Neural cell (in vitro differentiated cells): ENCODE results near the gene SLC6A5. TPM values are rescaled to one million over a fixed set of nuclear protein-coding genes. Genes with fewer than 3 reads are reported as not detected.

ENCODE experiments used
- H2AFZ ChIP-seq: fragments of 200-600, 300-800 bp; sonication (generic), shearing (Covaris generic); 2 replicates; pipeline ENCODE4 v1.6.0; 2014; ENCODE audit warnings: low read depth, mild to moderate bottlenecking, antibody characterized with exemption, low read length, moderate library complexity
- H3F3A ChIP-seq: fragments of 200-600 bp; shearing (Covaris generic); 2 replicates; pipeline ENCODE4 v1.6.1; 2016; ENCODE audit warnings: mild to moderate bottlenecking, moderate library complexity, mixed read lengths, antibody characterized with exemption, low read length; ENCODE audit not compliant: insufficient read depth, poor library complexity, severe bottlenecking
- H3K27ac ChIP-seq: fragments of 200-600, 300-800 bp; sonication (generic), shearing (Covaris generic); 2 replicates; pipeline ENCODE4 v1.5.1; 2014; ENCODE audit warnings: mild to moderate bottlenecking, low read length, moderate library complexity
- H3K27me3 ChIP-seq: fragments of 300-800, 200-600 bp; sonication (generic), shearing (Covaris generic); 2 replicates; pipeline ENCODE4 v1.6.0; 2014; ENCODE audit warnings: mild to moderate bottlenecking, low read depth, low read length, moderate library complexity; ENCODE audit not compliant: insufficient read depth
- H3K36me3 ChIP-seq: fragments of 300-800, 200-600 bp; sonication (generic), shearing (Covaris generic); 2 replicates; pipeline ENCODE4 v1.5.1; 2014; ENCODE audit warnings: mild to moderate bottlenecking, antibody characterized with exemption, low read length, moderate library complexity; ENCODE audit not compliant: insufficient read depth
- H3K4me2 ChIP-seq: fragments of 300-800, 200-600 bp; sonication (generic), shearing (Covaris generic); 2 replicates; pipeline ENCODE4 v1.6.0; 2014; ENCODE audit warnings: mild to moderate bottlenecking, low read length
- H3K4me3 ChIP-seq: fragments of 300-800, 200-600 bp; sonication (generic), shearing (Covaris generic); 2 replicates; pipeline ENCODE4 v1.5.1; 2014; ENCODE audit warnings: mild to moderate bottlenecking, low read length, moderate library complexity
- H3K79me2 ChIP-seq: fragments of 200-600 bp; shearing (Covaris generic); replicated peaks from 2 replicates; pipeline ENCODE4 v1.6.0; 2014; ENCODE audit warnings: mild to moderate bottlenecking, low read length, moderate library complexity; ENCODE audit not compliant: insufficient read depth
- H3K9ac ChIP-seq: fragments of 300-800, 200-600 bp; sonication (generic), shearing (Covaris generic); 2 replicates; pipeline ENCODE4 v1.6.1; 2016; ENCODE audit warnings: mild to moderate bottlenecking, low read length, mixed read lengths
- H3K9me2 ChIP-seq: fragments of 200-600 bp; shearing (Covaris generic); 2 replicates; pipeline ENCODE4 v1.6.1; 2016; ENCODE audit warnings: mild to moderate bottlenecking, low read length, mixed read lengths; ENCODE audit not compliant: insufficient read depth
- H3K9me3 ChIP-seq: fragments of 200-600, 300-800 bp; sonication (generic), shearing (Covaris generic); 2 replicates; pipeline ENCODE4 v1.6.1; 2016; ENCODE audit warnings: mild to moderate bottlenecking, mixed run types, low read length, moderate library complexity, mixed read lengths
- H4K20me1 ChIP-seq: fragments of 200-600 bp; shearing (Covaris generic); 2 replicates; pipeline ENCODE4 v1.6.1; 2016; ENCODE audit warnings: mild to moderate bottlenecking, mixed run types; ENCODE audit not compliant: insufficient read depth
- EP300 ChIP-seq: fragments of 450-650 bp; conservative IDR thresholded peaks from 2 replicates; pipeline ENCODE4 v1.6.1; 2014; ENCODE audit warnings: antibody characterized with exemption, mild to moderate bottlenecking, moderate library complexity; ENCODE audit not compliant: poor library complexity, severe bottlenecking
- EZH2 ChIP-seq: fragments of 200-600, 300-800 bp; shearing (Covaris generic), sonication (generic); IDR thresholded peaks from 2 replicates; pipeline ENCODE4 v1.6.1; 2014; ENCODE audit warnings: antibody characterized with exemption, low read length, borderline replicate concordance, mild to moderate bottlenecking; ENCODE audit not compliant: insufficient read depth, poor library complexity, severe bottlenecking
- MXI1 ChIP-seq: fragments of 450-650 bp; conservative IDR thresholded peaks from 2 replicates; pipeline ENCODE4 v1.6.1; 2014; ENCODE audit warnings: antibody characterized with exemption, mild to moderate bottlenecking; ENCODE audit not compliant: poor library complexity, severe bottlenecking
- POLR2AphosphoS5 ChIP-seq: IDR thresholded peaks from 2 replicates; pipeline ENCODE4 v1.6.1; 2012
- RAD21 ChIP-seq: fragments of 450-650 bp; conservative IDR thresholded peaks from 2 replicates; pipeline ENCODE4 v1.6.1; 2014; ENCODE audit warnings: antibody characterized with exemption, mild to moderate bottlenecking, moderate library complexity
- SMC3 ChIP-seq: fragments of 450-650 bp; conservative IDR thresholded peaks from 2 replicates; pipeline ENCODE4 v1.6.1; 2014; ENCODE audit warnings: antibody characterized with exemption, mild to moderate bottlenecking, moderate library complexity; ENCODE audit not compliant: poor library complexity
- TAF1 ChIP-seq: IDR thresholded peaks from 2 replicates; pipeline ENCODE4 v1.6.1; 2012; ENCODE audit warnings: low read depth
- polyA plus RNA-seq: library from polyadenylated mRNA; depleted of rRNA; stranded (reverse); fragments of >200 nt; gene quantifications from 2 replicates; pipeline ENCODE4 v1.2.3, GENCODE V29; 2014
- TF ChIP-seq, protein P1 (sequence below): fragments of 450-650 bp; IDR thresholded peaks from 2 replicates; pipeline ENCODE4 v1.5.1; 2014; ENCODE audit warnings: antibody characterized with exemption, mild to moderate bottlenecking, moderate library complexity; ENCODE audit not compliant: poor library complexity, severe bottlenecking
- TF ChIP-seq, protein P2 (sequence below): IDR thresholded peaks from 2 replicates; pipeline ENCODE4 v1.6.1; 2012; ENCODE audit warnings: borderline replicate concordance

The SLC6A5 gene
- polyA plus RNA-seq, 1 donor from 2014 or later = not detected

DNA sequence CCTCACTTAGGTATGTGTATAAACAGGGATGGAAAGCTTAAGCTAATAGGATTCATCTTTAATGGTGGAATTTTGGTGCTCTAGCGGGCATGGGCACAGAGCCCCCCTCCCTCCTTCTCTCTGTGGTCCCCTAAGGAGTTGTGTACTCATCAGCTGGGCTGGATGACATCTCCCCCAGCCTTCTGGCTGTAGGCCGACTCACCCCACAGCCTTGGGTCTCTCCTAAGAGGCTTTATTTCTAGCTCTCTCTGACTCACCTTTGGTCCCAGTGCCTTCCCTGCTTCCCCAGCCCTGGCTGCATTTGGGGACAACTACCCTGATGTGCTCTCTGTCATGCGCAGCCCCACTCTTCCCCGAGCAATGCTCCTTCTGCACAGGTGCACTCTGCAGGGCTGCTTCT, 26.9 kb downstream of the SLC6A5 start:
- H3K4me3 ChIP-seq = no peak overlapping the region
- H3K36me3 ChIP-seq = no peaks in the 10 kb centered on the region
- no peaks in the 10 kb centered on the region for H4K20me1 ChIP-seq
- H2AFZ ChIP-seq = no peak overlapping the region
- no peak overlapping the region for H3K4me2 ChIP-seq
- H3F3A ChIP-seq = no peaks in the 10 kb centered on the region
- TF ChIP-seq MXI1 (no peak), EZH2 (no peak), RAD21 (no peak), TAF1 (no peak), POLR2AphosphoS5 (no peak), SMC3 (no peak), EP300 (no peak)
- TF ChIP-seq, protein P1, sequence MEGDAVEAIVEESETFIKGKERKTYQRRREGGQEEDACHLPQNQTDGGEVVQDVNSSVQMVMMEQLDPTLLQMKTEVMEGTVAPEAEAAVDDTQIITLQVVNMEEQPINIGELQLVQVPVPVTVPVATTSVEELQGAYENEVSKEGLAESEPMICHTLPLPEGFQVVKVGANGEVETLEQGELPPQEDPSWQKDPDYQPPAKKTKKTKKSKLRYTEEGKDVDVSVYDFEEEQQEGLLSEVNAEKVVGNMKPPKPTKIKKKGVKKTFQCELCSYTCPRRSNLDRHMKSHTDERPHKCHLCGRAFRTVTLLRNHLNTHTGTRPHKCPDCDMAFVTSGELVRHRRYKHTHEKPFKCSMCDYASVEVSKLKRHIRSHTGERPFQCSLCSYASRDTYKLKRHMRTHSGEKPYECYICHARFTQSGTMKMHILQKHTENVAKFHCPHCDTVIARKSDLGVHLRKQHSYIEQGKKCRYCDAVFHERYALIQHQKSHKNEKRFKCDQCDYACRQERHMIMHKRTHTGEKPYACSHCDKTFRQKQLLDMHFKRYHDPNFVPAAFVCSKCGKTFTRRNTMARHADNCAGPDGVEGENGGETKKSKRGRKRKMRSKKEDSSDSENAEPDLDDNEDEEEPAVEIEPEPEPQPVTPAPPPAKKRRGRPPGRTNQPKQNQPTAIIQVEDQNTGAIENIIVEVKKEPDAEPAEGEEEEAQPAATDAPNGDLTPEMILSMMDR = no peak
- TF ChIP-seq, protein P2, sequence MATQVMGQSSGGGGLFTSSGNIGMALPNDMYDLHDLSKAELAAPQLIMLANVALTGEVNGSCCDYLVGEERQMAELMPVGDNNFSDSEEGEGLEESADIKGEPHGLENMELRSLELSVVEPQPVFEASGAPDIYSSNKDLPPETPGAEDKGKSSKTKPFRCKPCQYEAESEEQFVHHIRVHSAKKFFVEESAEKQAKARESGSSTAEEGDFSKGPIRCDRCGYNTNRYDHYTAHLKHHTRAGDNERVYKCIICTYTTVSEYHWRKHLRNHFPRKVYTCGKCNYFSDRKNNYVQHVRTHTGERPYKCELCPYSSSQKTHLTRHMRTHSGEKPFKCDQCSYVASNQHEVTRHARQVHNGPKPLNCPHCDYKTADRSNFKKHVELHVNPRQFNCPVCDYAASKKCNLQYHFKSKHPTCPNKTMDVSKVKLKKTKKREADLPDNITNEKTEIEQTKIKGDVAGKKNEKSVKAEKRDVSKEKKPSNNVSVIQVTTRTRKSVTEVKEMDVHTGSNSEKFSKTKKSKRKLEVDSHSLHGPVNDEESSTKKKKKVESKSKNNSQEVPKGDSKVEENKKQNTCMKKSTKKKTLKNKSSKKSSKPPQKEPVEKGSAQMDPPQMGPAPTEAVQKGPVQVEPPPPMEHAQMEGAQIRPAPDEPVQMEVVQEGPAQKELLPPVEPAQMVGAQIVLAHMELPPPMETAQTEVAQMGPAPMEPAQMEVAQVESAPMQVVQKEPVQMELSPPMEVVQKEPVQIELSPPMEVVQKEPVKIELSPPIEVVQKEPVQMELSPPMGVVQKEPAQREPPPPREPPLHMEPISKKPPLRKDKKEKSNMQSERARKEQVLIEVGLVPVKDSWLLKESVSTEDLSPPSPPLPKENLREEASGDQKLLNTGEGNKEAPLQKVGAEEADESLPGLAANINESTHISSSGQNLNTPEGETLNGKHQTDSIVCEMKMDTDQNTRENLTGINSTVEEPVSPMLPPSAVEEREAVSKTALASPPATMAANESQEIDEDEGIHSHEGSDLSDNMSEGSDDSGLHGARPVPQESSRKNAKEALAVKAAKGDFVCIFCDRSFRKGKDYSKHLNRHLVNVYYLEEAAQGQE = no peak
- no peaks in the 10 kb centered on the region for H3K79me2 ChIP-seq
- H3K27ac ChIP-seq = no peak overlapping the region
- H3K27me3 ChIP-seq = no peaks in the 10 kb centered on the region
- H3K9me3 ChIP-seq = no peaks in the 10 kb centered on the region
- no peaks in the 10 kb centered on the region for H3K9me2 ChIP-seq
- no peak overlapping the region for H3K9ac ChIP-seq

DNA sequence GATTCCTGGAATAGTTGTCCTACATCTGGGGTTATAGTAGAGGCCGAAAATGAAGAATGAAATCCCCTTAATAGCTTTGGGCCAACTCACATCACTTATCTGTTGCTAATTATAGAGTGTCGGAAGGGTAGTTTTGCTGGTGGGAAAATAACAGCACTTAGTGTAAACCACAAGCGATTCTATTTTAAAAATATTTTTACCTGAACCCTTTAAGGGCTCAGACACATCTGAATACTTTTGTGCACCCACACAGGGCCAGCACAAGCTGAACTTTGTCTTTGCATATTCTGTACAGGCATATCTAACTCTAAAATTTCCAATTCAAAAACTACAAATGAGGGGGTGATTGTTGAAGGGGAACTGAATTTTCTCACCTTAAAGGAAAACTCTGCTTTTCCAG, 27.6 kb downstream of the SLC6A5 start:
- no peaks in the 10 kb centered on the region for H3K27me3 ChIP-seq
- TF ChIP-seq, protein P1 = no peak
- TF ChIP-seq TAF1 = no peak
- no peak for TF ChIP-seq RAD21
- TF ChIP-seq, protein P2 = no peak
- TF ChIP-seq EP300 = no peak
- H3K79me2 ChIP-seq = no peaks in the 10 kb centered on the region
- H2AFZ ChIP-seq = no peak overlapping the region
- H3K27ac ChIP-seq = no peak overlapping the region
- no peaks in the 10 kb centered on the region for H3K36me3 ChIP-seq
- H3K9me3 ChIP-seq = no peaks in the 10 kb centered on the region
- no peak overlapping the region for H3K4me2 ChIP-seq
- no peaks in the 10 kb centered on the region for H3F3A ChIP-seq
- H3K4me3 ChIP-seq = no peak overlapping the region
- no peaks in the 10 kb centered on the region for H4K20me1 ChIP-seq
- no peak overlapping the region for H3K9ac ChIP-seq
- H3K9me2 ChIP-seq = no peaks in the 10 kb centered on the region
